ENCODE data around the gene HIP1. TPM values are rescaled to one million over a fixed set of nuclear protein-coding genes. Genes with fewer than 3 reads are reported as not detected.

HIP1 gene
- total RNA-seq, 1 donor from 2014 or later = 39.2 TPM

DNA sequence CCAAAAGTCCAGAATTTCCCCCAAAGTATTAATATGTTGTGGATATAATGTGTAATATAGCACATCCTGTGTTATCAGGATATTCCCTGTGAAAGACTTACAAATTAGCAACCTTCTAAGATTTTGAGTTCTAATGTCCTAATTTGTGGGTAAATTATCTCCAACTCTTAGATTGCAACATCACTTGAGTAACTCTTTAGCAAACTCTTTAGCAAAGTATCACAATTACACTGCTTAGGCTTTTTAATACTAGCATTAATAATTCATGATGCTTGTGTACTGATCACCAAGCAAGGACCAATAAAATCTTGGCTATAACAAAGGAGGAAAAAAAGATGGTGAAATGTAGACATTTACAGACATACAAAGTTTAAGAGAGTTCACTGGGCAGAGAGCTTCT lies 27.7 kb downstream of the HIP1 start:
- no peak overlapping the region for H3K4me2 ChIP-seq
- H3K4me3 Mint-ChIP-seq = no peak overlapping the region

DNA sequence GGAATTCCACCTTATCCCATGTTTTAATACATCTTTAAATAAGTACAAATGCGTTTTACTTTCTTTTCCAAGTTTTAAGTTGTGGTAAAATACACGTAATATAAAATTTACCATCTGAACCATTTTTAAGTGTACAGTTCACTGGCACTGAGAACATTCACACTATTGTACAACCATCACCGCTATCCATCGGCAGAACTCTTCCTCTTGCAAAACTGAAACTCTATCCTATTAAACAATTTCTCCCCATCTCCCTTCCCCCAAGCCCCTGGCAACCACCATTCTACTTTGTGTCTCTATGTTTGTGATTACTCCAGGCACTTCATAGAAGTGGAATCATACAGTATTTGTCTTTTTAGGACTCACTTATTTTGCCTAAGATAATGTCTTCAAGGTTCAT lies 33.8 kb downstream of the HIP1 start:
- H3K4me1 ChIP-seq = no peaks in the 10 kb centered on the region
- H3K27ac ChIP-seq = no peak overlapping the region
- H3K79me2 ChIP-seq (ENCODE audit: low read depth) = no peaks in the 10 kb centered on the region
- H3K4me2 ChIP-seq = no peak overlapping the region
- no peaks in the 10 kb centered on the region for H3K27me3 ChIP-seq
- H3K9me3 ChIP-seq (ENCODE audit: low read depth) = peaks cover under 1% of the 10 kb centered on the region
- no peaks in the 10 kb centered on the region for H3K36me3 Mint-ChIP-seq
- no peak for DNase-seq (ENCODE audit: low spot score)
- H3K27ac Mint-ChIP-seq = no peak overlapping the region
- no peak overlapping the region for H2AFZ ChIP-seq (replicated peaks)
- TF ChIP-seq, protein P1, sequence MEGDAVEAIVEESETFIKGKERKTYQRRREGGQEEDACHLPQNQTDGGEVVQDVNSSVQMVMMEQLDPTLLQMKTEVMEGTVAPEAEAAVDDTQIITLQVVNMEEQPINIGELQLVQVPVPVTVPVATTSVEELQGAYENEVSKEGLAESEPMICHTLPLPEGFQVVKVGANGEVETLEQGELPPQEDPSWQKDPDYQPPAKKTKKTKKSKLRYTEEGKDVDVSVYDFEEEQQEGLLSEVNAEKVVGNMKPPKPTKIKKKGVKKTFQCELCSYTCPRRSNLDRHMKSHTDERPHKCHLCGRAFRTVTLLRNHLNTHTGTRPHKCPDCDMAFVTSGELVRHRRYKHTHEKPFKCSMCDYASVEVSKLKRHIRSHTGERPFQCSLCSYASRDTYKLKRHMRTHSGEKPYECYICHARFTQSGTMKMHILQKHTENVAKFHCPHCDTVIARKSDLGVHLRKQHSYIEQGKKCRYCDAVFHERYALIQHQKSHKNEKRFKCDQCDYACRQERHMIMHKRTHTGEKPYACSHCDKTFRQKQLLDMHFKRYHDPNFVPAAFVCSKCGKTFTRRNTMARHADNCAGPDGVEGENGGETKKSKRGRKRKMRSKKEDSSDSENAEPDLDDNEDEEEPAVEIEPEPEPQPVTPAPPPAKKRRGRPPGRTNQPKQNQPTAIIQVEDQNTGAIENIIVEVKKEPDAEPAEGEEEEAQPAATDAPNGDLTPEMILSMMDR (IDR thresholded peaks at IDR 0.05) = no peak
- TF ChIP-seq EZH2phosphoT487 (IDR thresholded peaks at IDR 0.05) (no peak), EZH2 (IDR thresholded peaks at IDR 0.05) (no peak)
- no peaks in the 10 kb centered on the region for H3K36me3 ChIP-seq
- H3K27me3 Mint-ChIP-seq (ENCODE audit: insufficient read depth, low read depth) = peaks cover 2% of the 10 kb centered on the region
- no peak overlapping the region for H3K9ac ChIP-seq
- no peak overlapping the region for H3K4me3 Mint-ChIP-seq
- H4K20me1 ChIP-seq (ENCODE audit: low read depth) = no peaks in the 10 kb centered on the region
- no peaks in the 10 kb centered on the region for H3F3A ChIP-seq (ENCODE audit: low read depth)
- no peak overlapping the region for H3K4me3 ChIP-seq
- H3K9me3 Mint-ChIP-seq = peaks cover 14% of the 10 kb centered on the region
- peaks cover 4% of the 10 kb centered on the region for H3K4me1 Mint-ChIP-seq

More for the DNA sequence above, 27.7 kb downstream of the HIP1 start:
- Mint-ChIP-seq H3K9me3 (peaks cover 27% of the 10 kb centered on the region), H3K27me3 (ENCODE audit: insufficient read depth, low read depth) (no peaks in the 10 kb centered on the region), H3K4me1 (peaks cover 5% of the 10 kb centered on the region), H3K27ac (no peak overlapping the region), H3K36me3 (peaks cover 1% of the 10 kb centered on the region)
- Histone ChIP-seq H2AFZ (replicated peaks) (no peak overlapping the region), H3K36me3 (no peaks in the 10 kb centered on the region), H3K9ac (no peak overlapping the region), H3K79me2 (ENCODE audit: low read depth) (no peaks in the 10 kb centered on the region), H4K20me1 (ENCODE audit: low read depth) (no peaks in the 10 kb centered on the region), H3K27me3 (no peaks in the 10 kb centered on the region), H3F3A (ENCODE audit: low read depth) (no peaks in the 10 kb centered on the region), H3K9me3 (ENCODE audit: low read depth) (peaks cover 5% of the 10 kb centered on the region), H3K4me3 (no peak overlapping the region), H3K4me1 (no peaks in the 10 kb centered on the region), H3K27ac (no peak overlapping the region)
- no peak for DNase-seq (ENCODE audit: low spot score)
- TF ChIP-seq, protein P1 (IDR thresholded peaks at IDR 0.05) = no peak
- TF ChIP-seq EZH2 (IDR thresholded peaks at IDR 0.05) (no peak), EZH2phosphoT487 (IDR thresholded peaks at IDR 0.05) (no peak)

DNA sequence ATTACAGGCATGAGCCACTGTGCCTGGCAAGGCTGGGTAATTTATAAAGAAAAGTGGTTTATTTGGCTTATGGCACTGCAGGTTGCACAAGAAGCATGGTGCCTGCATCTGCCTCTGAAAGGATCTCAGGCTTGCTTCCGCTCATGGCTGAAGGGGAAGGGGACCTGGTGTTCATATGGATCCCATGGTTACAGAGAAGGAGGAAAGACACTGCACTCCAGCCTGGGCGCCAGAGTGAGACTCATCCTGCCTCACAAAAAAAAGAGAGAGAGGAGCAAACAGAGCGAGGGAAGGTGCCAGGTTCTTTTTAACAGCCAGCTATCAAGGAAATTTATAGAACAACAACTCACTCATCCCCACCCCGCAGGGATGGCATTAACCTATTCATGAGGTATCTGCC lies 36.2 kb downstream of the HIP1 start:
- H3K4me3 ChIP-seq = no peak overlapping the region
- no peak overlapping the region for H3K4me2 ChIP-seq
- no peak overlapping the region for H3K9ac ChIP-seq
- H3F3A ChIP-seq (ENCODE audit: low read depth) = no peaks in the 10 kb centered on the region
- H3K9me3 ChIP-seq (ENCODE audit: low read depth) = no peaks in the 10 kb centered on the region
- Mint-ChIP-seq H3K9me3 (no peaks in the 10 kb centered on the region), H3K4me1 (peaks cover 4% of the 10 kb centered on the region), H3K27ac (peak overlapping the region; percentile 93), H3K36me3 (no peaks in the 10 kb centered on the region), H3K27me3 (ENCODE audit: insufficient read depth, low read depth) (peaks cover 2% of the 10 kb centered on the region), H3K4me3 (no peak overlapping the region)
- no peaks in the 10 kb centered on the region for H3K36me3 ChIP-seq
- no peaks in the 10 kb centered on the region for H3K79me2 ChIP-seq (ENCODE audit: low read depth)
- no peaks in the 10 kb centered on the region for H3K4me1 ChIP-seq
- TF ChIP-seq EZH2 (IDR thresholded peaks at IDR 0.05) (no peak), EZH2phosphoT487 (IDR thresholded peaks at IDR 0.05) (no peak)
- TF ChIP-seq, protein P1 (IDR thresholded peaks at IDR 0.05) = no peak
- DNase-seq (ENCODE audit: low spot score) = no peak
- H3K27me3 ChIP-seq = no peaks in the 10 kb centered on the region
- H3K27ac ChIP-seq = no peak overlapping the region
- H4K20me1 ChIP-seq (ENCODE audit: low read depth) = no peaks in the 10 kb centered on the region
- H2AFZ ChIP-seq (replicated peaks) = no peak overlapping the region
